HG03439 (cell line): ENCODE measurements around the gene MARCHF3.
"Not testable (repeated sequence)": the region's sequence is repeated elsewhere in the genome, so short reads cannot be mapped to it uniquely, and the experiment has no call there.

Source experiments
- ATAC-seq: cut with Tn5 transposase; IDR thresholded peaks from one replicate; pipeline ENCODE4 v1.9.1; 2021; ENCODE audit warnings: mild to moderate bottlenecking, moderate library complexity; ENCODE audit not compliant: unreplicated experiment

MARCHF3 gene

GRCh38 chr5:127013407-127013806, 17.0 kb downstream of the MARCHF3 start:
- ATAC-seq, result no peak

GRCh38 chr5:127012916-127013315, 17.4 kb downstream of the MARCHF3 start:
- no peak for ATAC-seq

- ATAC-seq, result peak; percentile 69
These were observed 18.3 kb downstream of the MARCHF3 start for GRCh38 chr5:127011961-127012644.

GRCh38 chr5:127011153-127011552, 19.2 kb downstream of the MARCHF3 start:
- no peak for ATAC-seq

GRCh38 chr5:127010362-127010761, 20.0 kb downstream of the MARCHF3 start:
- ATAC-seq, result no peak

DNA sequence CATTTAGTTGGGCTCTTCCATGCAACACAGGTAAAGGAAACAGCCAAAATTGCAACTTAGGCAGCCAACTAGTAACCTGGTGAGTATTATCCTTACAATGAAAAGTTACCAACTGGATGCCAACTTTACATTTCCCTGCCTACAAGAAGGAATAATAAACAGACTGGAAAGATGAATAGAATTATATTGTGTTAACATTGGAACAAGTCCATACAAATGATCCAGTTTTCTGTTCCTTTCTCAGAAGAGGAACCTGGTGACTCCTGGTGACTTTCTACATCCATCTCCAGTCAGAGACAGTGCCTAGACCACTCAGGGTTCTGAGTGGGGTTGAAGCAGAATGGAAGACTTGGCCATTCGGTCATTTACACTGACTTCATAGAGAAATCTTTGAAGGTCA, 20.6 kb downstream of the MARCHF3 start:
- ATAC-seq, result no peak

DNA sequence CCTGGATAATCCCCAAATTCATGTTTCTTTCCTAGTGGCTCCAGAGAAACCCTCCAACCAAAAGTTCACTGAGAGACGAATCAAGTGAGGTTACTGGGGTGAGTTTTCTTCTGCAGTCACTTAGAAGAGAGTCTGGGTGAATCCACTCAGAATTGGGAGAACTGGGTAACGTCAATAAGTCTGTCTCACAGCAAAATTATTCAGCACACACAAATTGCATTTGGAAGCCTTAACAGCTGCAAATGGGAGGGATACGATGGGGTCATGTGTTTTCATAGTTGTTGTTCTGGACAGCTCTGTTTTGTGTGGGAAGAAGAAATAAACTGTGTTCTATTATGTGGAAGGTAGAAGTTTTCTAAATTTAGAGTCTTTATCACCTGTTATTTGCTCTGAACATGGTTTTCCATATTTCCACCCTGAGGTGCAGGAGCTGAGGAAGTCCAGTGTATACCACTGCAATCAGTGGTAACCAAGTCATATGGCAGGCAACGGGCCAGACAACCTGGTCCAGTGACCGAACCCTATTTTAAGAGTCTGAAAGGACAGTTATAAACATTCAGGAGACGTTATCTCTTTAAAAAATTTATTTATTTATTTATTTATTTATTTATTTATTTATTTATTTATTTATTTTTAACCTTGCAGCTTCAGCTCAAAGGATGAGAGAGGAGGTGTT, 21.9 kb downstream of the MARCHF3 start:
- no peak for ATAC-seq

DNA sequence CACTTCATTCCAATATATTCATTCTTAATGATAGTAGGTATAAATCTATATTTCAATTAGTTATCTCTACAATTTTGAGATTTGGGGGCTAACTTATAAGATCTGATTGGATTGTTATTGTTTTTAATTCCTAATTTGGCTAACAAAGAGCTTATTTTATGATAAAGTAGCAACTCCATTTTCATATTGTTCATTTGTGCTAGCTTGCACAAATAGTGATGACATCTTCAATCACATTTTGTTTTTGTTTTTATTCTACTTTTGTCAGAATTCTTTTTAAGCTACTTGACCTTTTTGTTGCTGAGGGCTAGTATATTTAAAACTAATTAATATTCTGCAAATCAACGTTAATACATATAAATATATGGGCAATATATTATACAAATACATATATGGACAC, 22.8 kb downstream of the MARCHF3 start:
- ATAC-seq, result no peak

GRCh38 chr5:127006744-127007143, 23.6 kb downstream of the MARCHF3 start:
- ATAC-seq, result no peak

DNA sequence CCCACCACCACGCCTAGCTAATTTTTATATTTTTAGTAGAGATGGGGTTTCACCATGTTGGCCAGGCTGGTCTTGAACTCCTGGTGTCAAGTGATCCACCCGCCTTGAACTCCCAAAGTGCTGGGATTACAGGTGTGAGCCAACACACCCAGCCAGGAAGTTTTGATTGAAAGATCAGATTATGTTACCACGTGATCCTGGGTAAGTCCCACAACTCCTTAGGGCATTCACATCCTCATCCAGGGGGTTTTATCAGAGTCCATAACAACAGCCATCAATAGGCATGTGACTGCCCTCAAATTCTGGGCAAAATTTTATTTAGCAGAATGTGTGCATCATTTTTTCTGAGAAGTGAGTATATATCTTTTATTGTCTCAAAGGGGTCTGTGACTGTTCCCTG, 25.1 kb downstream of the MARCHF3 start:
- not testable (repeated sequence) for ATAC-seq

DNA sequence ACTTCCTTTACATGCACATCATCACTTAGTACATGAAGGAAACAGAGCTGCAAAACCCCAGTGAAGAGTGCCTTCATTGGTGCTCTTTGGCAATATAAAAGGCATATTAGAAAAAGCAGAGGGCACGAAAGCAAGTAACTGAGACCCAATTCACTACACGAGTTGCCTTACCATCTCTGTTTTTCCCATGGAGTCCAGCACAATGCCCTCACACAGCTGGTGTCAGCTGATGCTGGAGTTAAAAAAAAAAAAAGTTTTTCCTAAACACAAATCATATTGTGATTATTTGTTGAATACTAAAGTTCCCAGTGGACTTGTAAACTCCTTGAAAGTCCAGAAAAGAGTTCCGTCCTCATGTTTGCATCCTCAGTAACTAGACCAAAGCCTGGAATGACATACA, 25.6 kb downstream of the MARCHF3 start:
- ATAC-seq, result no peak

- no peak for ATAC-seq
These were observed 26.4 kb downstream of the MARCHF3 start for GRCh38 chr5:127003798-127004495.

- no peak for ATAC-seq
These were observed 28.0 kb downstream of the MARCHF3 start for GRCh38 chr5:127002390-127002789.

DNA sequence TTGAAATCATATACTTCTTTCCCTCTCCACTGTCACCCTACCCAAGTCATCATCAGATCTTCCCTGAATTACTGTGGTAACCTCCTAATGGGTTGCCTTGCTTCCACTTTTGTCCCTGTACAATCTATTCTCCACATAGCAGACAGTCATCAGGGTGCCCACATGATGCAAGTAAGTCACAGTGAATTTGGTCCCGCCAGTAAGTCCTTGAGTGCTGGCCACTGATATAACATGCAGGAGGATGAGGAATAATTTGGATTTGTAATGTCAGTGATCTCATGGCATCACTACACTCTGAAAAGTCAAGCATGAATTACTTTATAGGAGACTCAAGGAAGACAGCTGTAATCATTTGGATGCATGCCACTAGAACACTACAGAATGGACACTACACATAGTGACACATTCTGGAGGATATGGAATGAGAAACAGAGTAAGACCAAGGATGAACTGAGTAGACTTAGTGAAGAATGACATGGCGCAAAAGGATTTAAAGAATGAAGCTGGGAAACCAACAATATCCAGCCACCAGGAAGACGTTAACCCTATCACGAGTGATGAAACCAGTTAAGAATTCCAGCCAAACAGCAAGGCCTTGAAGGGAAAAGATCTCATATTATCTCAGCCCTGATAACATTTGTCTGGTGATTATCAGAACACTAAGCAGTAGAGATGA, 28.6 kb downstream of the MARCHF3 start:
- no peak for ATAC-seq

DNA sequence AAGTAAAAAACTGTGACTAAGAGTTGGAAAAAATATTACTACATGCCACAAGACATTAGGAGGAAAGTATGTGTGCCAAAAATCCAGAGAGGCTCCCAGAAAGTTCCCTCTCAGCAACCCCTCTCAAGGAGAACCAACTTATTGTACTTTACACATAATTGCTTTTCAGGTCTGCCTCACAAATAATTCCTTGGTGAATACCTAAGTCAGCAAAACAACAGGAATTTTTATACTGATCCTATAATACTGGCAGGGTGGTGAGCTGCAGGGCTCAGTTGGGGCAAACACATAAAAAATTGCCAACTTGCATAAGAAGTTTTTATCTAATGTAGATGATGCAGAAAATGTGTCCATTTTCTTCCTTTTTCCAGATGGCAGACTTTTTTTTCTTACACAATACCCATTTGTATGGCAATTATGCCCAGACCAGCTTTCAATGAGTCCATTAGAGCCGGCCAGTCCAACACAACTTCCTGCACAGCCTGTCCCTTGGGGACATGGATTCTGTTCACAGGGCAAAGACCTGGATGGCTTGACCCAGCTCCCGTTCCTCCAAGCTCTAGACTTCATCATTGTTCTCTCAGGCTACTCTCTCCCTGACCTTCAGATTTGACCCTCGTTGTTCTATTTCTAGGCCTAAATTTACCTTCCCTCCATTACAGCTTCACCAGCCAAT, 31.3 kb downstream of the MARCHF3 start:
- no peak for ATAC-seq

DNA sequence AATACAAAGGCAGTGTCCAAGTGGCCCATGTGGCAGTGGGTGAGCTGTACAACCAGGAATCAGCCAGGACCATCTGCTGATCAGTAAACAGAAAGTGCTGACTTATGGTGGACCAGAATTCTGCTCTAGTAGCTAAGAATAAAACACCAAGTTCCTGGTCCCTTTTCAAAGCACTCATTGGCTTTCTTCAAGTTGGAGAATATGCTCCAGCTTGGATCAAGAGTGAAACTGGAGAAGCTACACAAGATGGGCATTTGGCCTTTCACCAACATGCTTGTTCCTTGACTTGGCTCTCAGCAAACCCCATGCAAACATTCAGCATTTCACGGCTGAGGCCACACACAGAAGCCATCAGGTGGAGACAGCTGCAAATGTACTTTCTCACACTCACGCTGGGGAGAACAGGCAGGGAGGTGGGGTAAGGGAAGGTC, 32.1 kb downstream of the MARCHF3 start:
- no peak for ATAC-seq

DNA sequence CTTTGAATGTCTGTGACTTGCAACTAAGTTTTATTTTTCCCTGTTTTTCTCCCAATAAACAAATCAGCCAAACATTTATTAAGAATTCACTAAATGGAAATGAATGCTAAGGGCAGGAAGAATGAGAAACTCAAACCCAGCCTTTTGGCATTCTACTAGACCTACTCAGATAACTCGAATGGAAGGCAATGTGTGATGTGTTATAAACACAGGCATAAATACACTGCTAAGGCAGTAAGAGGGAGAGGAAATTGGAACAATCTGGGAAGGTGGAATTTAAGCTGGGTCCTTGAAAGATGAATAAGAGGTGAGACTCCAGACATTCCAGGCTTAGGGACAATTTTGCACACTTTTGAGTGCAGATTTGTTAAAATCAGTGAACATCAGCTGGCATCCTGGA, 34.7 kb downstream of the MARCHF3 start:
- no peak for ATAC-seq

- ATAC-seq, result no peak
These were observed 35.3 kb downstream of the MARCHF3 start for GRCh38 chr5:126995039-126995438.

DNA sequence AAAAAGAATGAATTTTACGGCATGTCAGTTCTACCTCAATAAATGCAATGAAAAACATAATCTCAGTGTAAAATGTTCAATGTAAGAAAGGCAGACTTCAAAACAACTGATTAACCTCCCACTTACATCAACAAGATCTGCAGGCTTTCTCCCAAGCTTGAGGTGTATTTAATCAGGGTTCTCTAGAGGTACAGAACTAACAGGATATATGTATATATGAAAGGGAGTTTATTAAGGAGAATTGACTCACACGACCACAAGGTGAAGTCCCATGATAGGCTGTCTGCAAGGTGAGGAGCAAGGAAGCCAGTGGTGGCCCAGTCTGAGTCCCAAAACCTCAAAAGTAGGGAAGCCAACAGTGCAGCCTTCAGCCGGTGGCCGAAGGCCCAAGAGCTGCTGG, 35.9 kb downstream of the MARCHF3 start:
- no peak for ATAC-seq

- ATAC-seq, result peak; percentile 92
These were observed 42.3 kb downstream of the MARCHF3 start for GRCh38 chr5:126988021-126988569.
